Calu3 (cell line): ENCODE results near the gene AMBRA1. TPM values are rescaled to one million over a fixed set of nuclear protein-coding genes. Genes with fewer than 3 reads are reported as not detected.
A peak's percentile ranks its signal among the peaks of the same experiment; 100 is the strongest.

ENCODE experiments used
- BruUV-seq: library from RNA; stranded (reverse); fragments of 400-500 nt; replicated peaks from 2 replicates; lab custom pipeline; 2021; lab: Mats Ljungman, UMichigan
- CTCF ChIA-PET: fragments of 300-600 bp; sonication (Branson Sonifier 250); formaldehyde crosslinking; loops from one replicate; lab custom pipeline; 2022; ENCODE audit warnings: antibody characterized with exemption; lab: Charles Lee
- DNase-seq: peaks from one replicate; pipeline ENCODE4 v3.0.0; 2022
- H3K27ac Mint-ChIP-seq: one replicate; pipeline ENCODE4 v1.8.0; 2022; ENCODE audit warnings: mixed read lengths; ENCODE audit not compliant: unreplicated experiment
- H3K27me3 Mint-ChIP-seq: one replicate; pipeline ENCODE4 v1.8.0; 2022; ENCODE audit warnings: mixed read lengths; ENCODE audit not compliant: unreplicated experiment
- H3K36me3 Mint-ChIP-seq: one replicate; pipeline ENCODE4 v1.8.0; 2022; ENCODE audit warnings: mild to moderate bottlenecking, moderate library complexity, mixed read lengths; ENCODE audit not compliant: insufficient read depth, unreplicated experiment
- H3K4me1 Mint-ChIP-seq: one replicate; pipeline ENCODE4 v1.8.0; 2022; ENCODE audit warnings: mild to moderate bottlenecking, low read depth, mixed read lengths; ENCODE audit not compliant: unreplicated experiment
- H3K4me3 Mint-ChIP-seq: one replicate; pipeline ENCODE4 v1.8.0; 2022; ENCODE audit warnings: mild to moderate bottlenecking, low read depth, moderate library complexity, mixed read lengths; ENCODE audit not compliant: unreplicated experiment
- H3K9me3 Mint-ChIP-seq: one replicate; pipeline ENCODE4 v1.8.0; 2022; ENCODE audit warnings: low read depth, mixed read lengths; ENCODE audit not compliant: unreplicated experiment
- CTCF ChIP-seq: fragments of 200-600 bp; IDR thresholded peaks from one replicate; pipeline ENCODE4 v1.8.0; 2022; ENCODE audit warnings: antibody characterized with exemption; ENCODE audit not compliant: unreplicated experiment
- intact Hi-C: fragments of 100-400 bp; cut with micrococcal nuclease; formaldehyde crosslinking; loops from one replicate; pipeline ENCODE4 v1.10.0; 2022; ENCODE audit not compliant: unreplicated experiment
- total RNA-seq: library from RNA; stranded (reverse); gene quantifications from 2 replicates; pipeline ENCODE4 v1.2.3, GENCODE V29; 2022

The AMBRA1 gene
- total RNA-seq, 1 experiment from 2014 or later, result 35.0 TPM

GRCh38 chr11:46370253-46370652 lies 223.6 kb downstream of the AMBRA1 start:
- H3K9me3 Mint-ChIP-seq, result no peaks in the 10 kb centered on the region
- intact Hi-C loops, result no loop called here
- H3K36me3 Mint-ChIP-seq, result peaks cover 23% of the 10 kb centered on the region
- CTCF ChIA-PET, result no interaction called here
- H3K4me1 Mint-ChIP-seq, result peaks cover under 1% of the 10 kb centered on the region
- no TSS peak for BruUV-seq
- no peaks in the 10 kb centered on the region for H3K27me3 Mint-ChIP-seq
- no peak for DNase-seq
- no peak overlapping the region for H3K27ac Mint-ChIP-seq
- no peak overlapping the region for H3K4me3 Mint-ChIP-seq
- no peak for TF ChIP-seq CTCF

- DNase-seq, result peak; percentile 67
- peak; percentile 90 for TF ChIP-seq CTCF
- CTCF ChIA-PET, result no interaction called here
- BruUV-seq, result no TSS peak
- peaks cover 28% of the 10 kb centered on the region for H3K36me3 Mint-ChIP-seq
- no peak overlapping the region for H3K27ac Mint-ChIP-seq
- H3K4me3 Mint-ChIP-seq, result no peak overlapping the region
- no peaks in the 10 kb centered on the region for H3K9me3 Mint-ChIP-seq
- intact Hi-C loops, result no loop called here
- no peaks in the 10 kb centered on the region for H3K27me3 Mint-ChIP-seq
- peaks cover 7% of the 10 kb centered on the region for H3K4me1 Mint-ChIP-seq
Observed at GRCh38 chr11:46369458-46370152, 224.2 kb downstream of the AMBRA1 start.

GRCh38 chr11:46367916-46368267 lies 225.9 kb downstream of the AMBRA1 start:
- Mint-ChIP-seq H3K4me3 (no peak overlapping the region), H3K4me1 (peaks cover 22% of the 10 kb centered on the region), H3K27me3 (no peaks in the 10 kb centered on the region), H3K27ac (no peak overlapping the region), H3K9me3 (no peaks in the 10 kb centered on the region), H3K36me3 (peaks cover 37% of the 10 kb centered on the region)
- no TSS peak for BruUV-seq
- intact Hi-C loops, result no loop called here
- TF ChIP-seq CTCF, result no peak
- CTCF ChIA-PET, result no interaction called here
- no peak for DNase-seq

GRCh38 chr11:46367244-46367915 lies 226.4 kb downstream of the AMBRA1 start:
- CTCF ChIA-PET, result interaction anchor here (0.5 to 0.9 kb wide), 2 partner anchors 15 to 244 kb away, joined by 3 read pairs; no protein-coding TSS in a partner anchor
- Mint-ChIP-seq H3K27me3 (no peaks in the 10 kb centered on the region), H3K4me1 (peaks cover 27% of the 10 kb centered on the region), H3K4me3 (no peak overlapping the region), H3K9me3 (no peaks in the 10 kb centered on the region), H3K36me3 (peaks cover 36% of the 10 kb centered on the region), H3K27ac (no peak overlapping the region)
- BruUV-seq, result no TSS peak
- DNase-seq, result peak; percentile 72
- intact Hi-C loops, result no loop called here
- peak; percentile 89 for TF ChIP-seq CTCF
